HCT116 (cell line): ENCODE measurements around the gene MAFG. TPM values are rescaled to one million over a fixed set of nuclear protein-coding genes. Genes with fewer than 3 reads are reported as not detected.

Experiments used
- ATAC-seq: fragments of 200-7000 bp; cut with Tn5 transposase; 2 replicates; pipeline ENCODE4 v1.9.1; 2020; ENCODE audit warnings: mild to moderate bottlenecking, moderate library complexity
- BruUV-seq: library from RNA; stranded (reverse); fragments of 400-500 nt; replicated peaks from 2 replicates; lab custom pipeline; 2021; lab: Mats Ljungman, UMichigan
- CTCF ChIA-PET: fragments of 300-600 bp; sonication (Branson Sonifier 250); formaldehyde crosslinking; loops from one replicate; lab custom pipeline; 2021; ENCODE audit warnings: antibody characterized with exemption; lab: Charles Lee
- POLR2A ChIA-PET: fragments of 300-600, 350-600 bp; sonication (Branson Sonifier 250); formaldehyde crosslinking; loops from one replicate; lab custom pipeline; 2021; ENCODE audit warnings: antibody characterized with exemption; lab: Charles Lee
- RAD21 ChIA-PET, 2 experiments: fragments of 300-600 bp; sonication (Branson Sonifier 250); formaldehyde crosslinking; loops; one replicate each; lab custom pipeline; 2023; ENCODE audit warnings: low total read pairs in 2 of 2; ENCODE audit not compliant: uncharacterized antibody in 2 of 2, unreplicated experiment in 2 of 2, low non-redundant PET in 1 of 2; lab: Charles Lee
- DNase-seq: peaks from one replicate; pipeline ENCODE4 v3.0.0-alpha.2; 2010; ENCODE audit warnings: low read depth, low spot score
- H2AFZ ChIP-seq: fragments of 200-600 bp; shearing (Covaris generic), sonication (generic); 2 replicates; pipeline ENCODE4 v1.6.1; 2017; ENCODE audit warnings: low read depth, mixed run types, mixed read lengths, antibody characterized with exemption, low read length; ENCODE audit not compliant: poor library complexity, severe bottlenecking
- H3K27ac ChIP-seq: 2 replicates; pipeline ENCODE4 v1.5.1; 2012; ENCODE audit warnings: low read depth, low read length
- H3K27me3 ChIP-seq: fragments of 200-600 bp; sonication (generic); 2 replicates; pipeline ENCODE4 v1.6.1; 2016; ENCODE audit warnings: mixed run types, low read length, mixed read lengths; ENCODE audit not compliant: insufficient read depth
- H3K36me3 ChIP-seq, 2 experiments: fragments of 200-500 bp in 1 of 2; fragments of 200-600 bp in 1 of 2; sonication (Bioruptor generic) in 1 of 2; sonication (generic) in 1 of 2; 2 replicates each; pipeline versions ENCODE4 v1.5.1 to v1.6.1; 2014 to 2016; ENCODE audit warnings: low read length in 2 of 2, inconsistent platforms in 1 of 2, mixed read lengths in 1 of 2, mixed run types in 1 of 2; ENCODE audit not compliant: insufficient read depth in 2 of 2, control insufficient read depth in 1 of 2
- H3K4me1 ChIP-seq, 2 experiments: fragments of 200-600 bp in 1 of 2; sonication (generic) in 1 of 2; 2 replicates each; pipeline versions ENCODE4 v1.5.1 to v1.6.1; 2012 to 2017; ENCODE audit warnings: low read length in 2 of 2, inconsistent platforms in 1 of 2, mild to moderate bottlenecking in 1 of 2, mixed read lengths in 1 of 2, mixed run types in 1 of 2, moderate library complexity in 1 of 2; ENCODE audit not compliant: insufficient read depth in 2 of 2, control insufficient read depth in 1 of 2
- H3K4me2 ChIP-seq: fragments of 200-600 bp; sonication (generic); 2 replicates; pipeline ENCODE4 v1.6.1; 2017; ENCODE audit warnings: mixed run types, low read length, mixed read lengths
- H3K4me3 ChIP-seq, 2 experiments: fragments of 200-600 bp in 1 of 2; sonication (generic) in 1 of 2; replicated peaks in 1 of 2; 2 replicates each; pipeline ENCODE4 v1.5.1; 2011 to 2016; ENCODE audit warnings: low read length in 2 of 2, control low read depth in 1 of 2, low read depth in 1 of 2, mild to moderate bottlenecking in 1 of 2, mixed read lengths in 1 of 2, mixed run types in 1 of 2
- H3K79me2 ChIP-seq: fragments of 200-600 bp; sonication (generic); 2 replicates; pipeline ENCODE4 v1.6.1; 2017; ENCODE audit warnings: mild to moderate bottlenecking, mixed run types, low read length, moderate library complexity, mixed read lengths; ENCODE audit not compliant: insufficient read depth
- H3K9ac ChIP-seq: fragments of 200-600 bp; sonication (generic); 2 replicates; pipeline ENCODE4 v1.6.1; 2016; ENCODE audit warnings: low read length, mixed read lengths
- H3K9me2 ChIP-seq: fragments of 200-600 bp; sonication (generic), shearing (Covaris generic); 2 replicates; pipeline ENCODE4 v1.6.1; 2017; ENCODE audit warnings: mixed run types, mild to moderate bottlenecking, moderate library complexity; ENCODE audit not compliant: insufficient read depth
- H3K9me3 ChIP-seq, 2 experiments: fragments of 200-500 bp in 1 of 2; fragments of 200-600 bp in 1 of 2; sonication (Bioruptor generic) in 1 of 2; sonication (generic) in 1 of 2; 2 replicates each; pipeline ENCODE4 v1.6.1; 2014 to 2017; ENCODE audit warnings: low read length in 2 of 2, mixed read lengths in 2 of 2, inconsistent platforms in 1 of 2, low read depth in 1 of 2, mild to moderate bottlenecking in 1 of 2, mixed run types in 1 of 2, moderate library complexity in 1 of 2; ENCODE audit not compliant: control insufficient read depth in 1 of 2, insufficient read depth in 1 of 2
- H4K20me1 ChIP-seq: fragments of 200-600 bp; sonication (generic), shearing (Covaris generic); 2 replicates; pipeline ENCODE4 v1.6.1; 2017; ENCODE audit warnings: mixed run types, mild to moderate bottlenecking, moderate library complexity; ENCODE audit not compliant: insufficient read depth
- CBX3 ChIP-seq: IDR thresholded peaks from 2 replicates; pipeline ENCODE4 v1.6.1; 2012; ENCODE audit warnings: low read depth
- CEBPB ChIP-seq: IDR thresholded peaks from 2 replicates; pipeline ENCODE4 v1.6.1; 2012; ENCODE audit warnings: low read depth
- EGR1 ChIP-seq: IDR thresholded peaks from 2 replicates; pipeline ENCODE4 v1.6.1; 2012; ENCODE audit warnings: low read depth
- ELF1 ChIP-seq: IDR thresholded peaks from 2 replicates; pipeline ENCODE4 v1.6.1; 2012; ENCODE audit warnings: low read depth, borderline replicate concordance
- EZH2 ChIP-seq: fragments of 200-600 bp; sonication (generic); IDR thresholded peaks from 2 replicates; pipeline ENCODE4 v1.6.1; 2017; ENCODE audit warnings: antibody characterized with exemption, mixed run types
- EZH2phosphoT487 ChIP-seq: fragments of 200-600 bp; IDR thresholded peaks from 2 replicates; pipeline ENCODE4 v1.6.1; 2018; ENCODE audit warnings: antibody characterized with exemption, borderline replicate concordance
- FOSL1 ChIP-seq: IDR thresholded peaks from 2 replicates; pipeline ENCODE4 v1.6.1; 2012; ENCODE audit warnings: low read depth
- JUND ChIP-seq: IDR thresholded peaks from 2 replicates; pipeline ENCODE4 v1.6.1; 2012
- POLR2A ChIP-seq: IDR thresholded peaks from 2 replicates; pipeline ENCODE4 v1.7.0; 2011; ENCODE audit warnings: borderline replicate concordance; ENCODE audit not compliant: insufficient read depth, insufficient read length; ENCODE audit errors: extremely low read depth
- SIN3A ChIP-seq: IDR thresholded peaks from 2 replicates; pipeline ENCODE4 v1.6.1; 2012; ENCODE audit warnings: low read depth
- SP1 ChIP-seq: IDR thresholded peaks from 2 replicates; pipeline ENCODE4 v1.6.1; 2012; ENCODE audit warnings: low read depth
- SRF ChIP-seq: IDR thresholded peaks from 2 replicates; pipeline ENCODE4 v1.6.1; 2012; ENCODE audit warnings: low read depth
- TCF7L2 ChIP-seq: IDR thresholded peaks from 2 replicates; pipeline ENCODE4 v1.7.0; 2011; ENCODE audit warnings: borderline replicate concordance, inconsistent platforms; ENCODE audit not compliant: insufficient read depth, insufficient read length; ENCODE audit errors: extremely low read depth
- YY1 ChIP-seq: IDR thresholded peaks from 2 replicates; pipeline ENCODE4 v1.6.1; 2011; ENCODE audit warnings: low read length, low read depth, moderate library complexity, mild to moderate bottlenecking; ENCODE audit not compliant: insufficient replicate concordance; ENCODE audit errors: extremely low read depth
- ZFX ChIP-seq: fragments of 450-650 bp; IDR thresholded peaks from 2 replicates; pipeline ENCODE4 v1.6.1; 2017
- ZNF274 ChIP-seq: fragments of 200-500 bp; sonication (Bioruptor generic); IDR thresholded peaks from 2 replicates; pipeline ENCODE4 v1.6.1; 2014; ENCODE audit warnings: mild to moderate bottlenecking, low read depth, low read length, inconsistent platforms
- intact Hi-C: fragments of 100-400 bp; cut with micrococcal nuclease; formaldehyde crosslinking; loops from 2 replicates; pipeline ENCODE4 v1.10.0; 2022
- total RNA-seq: library from RNA; stranded (reverse); gene quantifications from one replicate; pipeline ENCODE4 v1.2.1, GENCODE V29; 2021; ENCODE audit not compliant: unreplicated experiment
- TF ChIP-seq, protein P1 (sequence below): IDR thresholded peaks from 2 replicates; pipeline ENCODE4 v1.6.1; 2012
- TF ChIP-seq, protein P2 (sequence below): IDR thresholded peaks from 2 replicates; pipeline ENCODE4 v1.6.1; 2012
- TF ChIP-seq, protein P3 (sequence below): IDR thresholded peaks from 2 replicates; pipeline ENCODE4 v1.6.1; 2011; ENCODE audit warnings: mild to moderate bottlenecking, low read length, moderate library complexity; ENCODE audit not compliant: insufficient replicate concordance; ENCODE audit errors: extremely low read depth
- TF ChIP-seq, protein P4 (sequence below), 3 experiments: fragments of 200-600 bp in 1 of 3; sonication (generic) in 1 of 3; IDR thresholded peaks in 2 of 3; conservative IDR thresholded peaks in 1 of 3; 2 replicates each; pipeline ENCODE4 v1.5.1; 2012 to 2017; ENCODE audit warnings: low read depth in 2 of 3, low read length in 2 of 3, antibody characterized with exemption in 1 of 3, borderline replicate concordance in 1 of 3, control low read depth in 1 of 3, mild to moderate bottlenecking in 1 of 3, mixed read lengths in 1 of 3, mixed run types in 1 of 3, moderate library complexity in 1 of 3; ENCODE audit not compliant: insufficient read depth in 1 of 3

Gene MAFG
- total RNA-seq, 1 experiment from 2014 or later = 46.8 TPM

DNA sequence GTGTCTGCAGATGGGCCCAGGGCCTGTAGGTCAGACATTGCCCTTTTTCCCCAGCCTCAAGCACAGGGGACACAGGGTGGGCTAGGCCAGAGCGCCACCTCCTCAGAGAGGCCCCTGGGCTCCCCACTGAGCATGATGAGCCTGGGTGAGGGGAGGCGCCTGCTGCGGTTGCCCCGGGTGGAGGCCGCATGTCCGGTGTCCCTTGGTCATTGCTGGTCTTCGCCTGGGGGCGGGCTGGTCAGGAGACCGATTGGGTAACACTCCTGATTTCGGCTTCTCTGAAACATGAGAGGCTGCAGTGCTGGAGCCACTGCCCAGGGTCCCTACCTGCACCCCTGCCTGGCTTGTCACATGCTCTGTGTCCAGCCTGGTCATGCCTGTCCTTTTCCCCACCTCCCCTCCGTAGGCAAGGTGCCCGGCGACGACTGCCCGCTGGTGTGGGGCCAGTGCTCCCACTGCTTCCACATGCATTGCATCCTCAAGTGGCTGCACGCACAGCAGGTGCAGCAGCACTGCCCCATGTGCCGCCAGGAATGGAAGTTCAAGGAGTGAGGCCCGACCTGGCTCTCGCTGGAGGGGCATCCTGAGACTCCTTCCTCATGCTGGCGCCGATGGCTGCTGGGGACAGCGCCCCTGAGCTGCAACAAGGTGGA, 27.9 kb downstream of the MAFG start:
- Histone ChIP-seq H3K9me2 (no peaks in the 10 kb centered on the region), H3K36me3 (peaks cover 7 to 29% of the 10 kb centered on the region in 2 experiments; a peak in 2 of 4 replicates), H3K4me1 (peaks cover 24 to 52% of the 10 kb centered on the region in 2 experiments), H3K9ac (peak overlapping the region; percentile 47), H4K20me1 (no peaks in the 10 kb centered on the region), H3K9me3 (no peaks in the 10 kb centered on the region)
- no TSS peak for BruUV-seq
- DNase-seq = no peak
- intact Hi-C loops = no loop called here
- TF ChIP-seq CEBPB = no peak
- TF ChIP-seq SIN3A = no peak
- TF ChIP-seq, protein P1, sequence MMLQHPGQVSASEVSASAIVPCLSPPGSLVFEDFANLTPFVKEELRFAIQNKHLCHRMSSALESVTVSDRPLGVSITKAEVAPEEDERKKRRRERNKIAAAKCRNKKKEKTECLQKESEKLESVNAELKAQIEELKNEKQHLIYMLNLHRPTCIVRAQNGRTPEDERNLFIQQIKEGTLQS = no peak
- no peak for TF ChIP-seq ELF1
- no peak for TF ChIP-seq FOSL1
- no peak for TF ChIP-seq CBX3
- TF ChIP-seq EGR1 = no peak
- TF ChIP-seq JUND = no peak
- TF ChIP-seq, protein P2, sequence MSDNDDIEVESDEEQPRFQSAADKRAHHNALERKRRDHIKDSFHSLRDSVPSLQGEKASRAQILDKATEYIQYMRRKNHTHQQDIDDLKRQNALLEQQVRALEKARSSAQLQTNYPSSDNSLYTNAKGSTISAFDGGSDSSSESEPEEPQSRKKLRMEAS = no peak
- no peak for TF ChIP-seq SRF
- TF ChIP-seq ZFX = no peak
- no peak for TF ChIP-seq TCF7L2
- no peak for TF ChIP-seq YY1
- no peak for TF ChIP-seq ZNF274
- TF ChIP-seq, protein P3, sequence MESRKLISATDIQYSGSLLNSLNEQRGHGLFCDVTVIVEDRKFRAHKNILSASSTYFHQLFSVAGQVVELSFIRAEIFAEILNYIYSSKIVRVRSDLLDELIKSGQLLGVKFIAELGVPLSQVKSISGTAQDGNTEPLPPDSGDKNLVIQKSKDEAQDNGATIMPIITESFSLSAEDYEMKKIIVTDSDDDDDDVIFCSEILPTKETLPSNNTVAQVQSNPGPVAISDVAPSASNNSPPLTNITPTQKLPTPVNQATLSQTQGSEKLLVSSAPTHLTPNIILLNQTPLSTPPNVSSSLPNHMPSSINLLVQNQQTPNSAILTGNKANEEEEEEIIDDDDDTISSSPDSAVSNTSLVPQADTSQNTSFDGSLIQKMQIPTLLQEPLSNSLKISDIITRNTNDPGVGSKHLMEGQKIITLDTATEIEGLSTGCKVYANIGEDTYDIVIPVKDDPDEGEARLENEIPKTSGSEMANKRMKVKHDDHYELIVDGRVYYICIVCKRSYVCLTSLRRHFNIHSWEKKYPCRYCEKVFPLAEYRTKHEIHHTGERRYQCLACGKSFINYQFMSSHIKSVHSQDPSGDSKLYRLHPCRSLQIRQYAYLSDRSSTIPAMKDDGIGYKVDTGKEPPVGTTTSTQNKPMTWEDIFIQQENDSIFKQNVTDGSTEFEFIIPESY = no peak
- no peak for TF ChIP-seq POLR2A
- TF ChIP-seq EZH2phosphoT487 = no peak
- TF ChIP-seq, protein P4, sequence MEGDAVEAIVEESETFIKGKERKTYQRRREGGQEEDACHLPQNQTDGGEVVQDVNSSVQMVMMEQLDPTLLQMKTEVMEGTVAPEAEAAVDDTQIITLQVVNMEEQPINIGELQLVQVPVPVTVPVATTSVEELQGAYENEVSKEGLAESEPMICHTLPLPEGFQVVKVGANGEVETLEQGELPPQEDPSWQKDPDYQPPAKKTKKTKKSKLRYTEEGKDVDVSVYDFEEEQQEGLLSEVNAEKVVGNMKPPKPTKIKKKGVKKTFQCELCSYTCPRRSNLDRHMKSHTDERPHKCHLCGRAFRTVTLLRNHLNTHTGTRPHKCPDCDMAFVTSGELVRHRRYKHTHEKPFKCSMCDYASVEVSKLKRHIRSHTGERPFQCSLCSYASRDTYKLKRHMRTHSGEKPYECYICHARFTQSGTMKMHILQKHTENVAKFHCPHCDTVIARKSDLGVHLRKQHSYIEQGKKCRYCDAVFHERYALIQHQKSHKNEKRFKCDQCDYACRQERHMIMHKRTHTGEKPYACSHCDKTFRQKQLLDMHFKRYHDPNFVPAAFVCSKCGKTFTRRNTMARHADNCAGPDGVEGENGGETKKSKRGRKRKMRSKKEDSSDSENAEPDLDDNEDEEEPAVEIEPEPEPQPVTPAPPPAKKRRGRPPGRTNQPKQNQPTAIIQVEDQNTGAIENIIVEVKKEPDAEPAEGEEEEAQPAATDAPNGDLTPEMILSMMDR (IDR thresholded peaks at IDR 0.05 in 2 of 3, conservative IDR thresholded peaks at IDR 0.05 in 1 of 3; ENCODE audit: borderline replicate concordance in 1 of 3, insufficient read depth in 1 of 3, low read depth in 2 of 3, low read length in 2 of 3) = no peak
- TF ChIP-seq EZH2 = no peak
- TF ChIP-seq SP1 = no peak
- TF ChIP-seq, all 23 proteins: peak for 0
- Histone ChIP-seq H3K4me2 (peak overlapping the region; percentile 60), H3K27me3 (no peaks in the 10 kb centered on the region), H3K27ac (peak overlapping the region; percentile 85; the same call in 1 of the 2 replicates), H3K79me2 (peaks cover 6% of the 10 kb centered on the region; the same call in 1 of the 2 replicates), H3K4me3 (no peak overlapping the region), H2AFZ (no peak overlapping the region)
- POLR2A ChIA-PET = no interaction called here
- RAD21 ChIA-PET = no interaction called here
- CTCF ChIA-PET = no interaction called here
- ATAC-seq = no peak
